CD14-positive monocyte (primary cell): ENCODE data around the gene MFNG. TPM values are rescaled to one million over a fixed set of nuclear protein-coding genes. Genes with fewer than 3 reads are reported as not detected.

Experiments used
- DNase-seq, 3 donors: peaks; one replicate each; pipeline ENCODE4 v3.0.0-alpha.2; 2011 to 2022
- H2AFZ ChIP-seq: 2 replicates; pipeline ENCODE4 v1.6.0; 2012; ENCODE audit warnings: mild to moderate bottlenecking, low read depth, low read length, inconsistent platforms; ENCODE audit not compliant: insufficient read depth, poor library complexity, severe bottlenecking
- H3K27ac ChIP-seq, 2 donors: 1 replicate in 1 of 2; 2 replicates in 1 of 2; pipeline ENCODE4 v1.5.1; 2012 to 2013; ENCODE audit warnings: low read length in 2 of 2, control low read depth in 1 of 2, inconsistent platforms in 1 of 2, low read depth in 1 of 2, mild to moderate bottlenecking in 1 of 2
- H3K27me3 ChIP-seq, 2 donors: one replicate each; pipeline versions ENCODE4 v1.6.0 to v1.6.1; 2011 to 2013; ENCODE audit warnings: low read length in 2 of 2; ENCODE audit not compliant: control insufficient read depth in 2 of 2, insufficient read depth in 2 of 2
- H3K36me3 ChIP-seq, 2 donors: replicated peaks in 1 of 2; 1 replicate in 1 of 2; 2 replicates in 1 of 2; pipeline versions ENCODE4 v1.5.1 to v1.6.1; 2012 to 2013; ENCODE audit warnings: low read length in 2 of 2, control low read depth in 1 of 2, inconsistent platforms in 1 of 2, mild to moderate bottlenecking in 1 of 2; ENCODE audit not compliant: insufficient read depth in 2 of 2, control insufficient read depth in 1 of 2
- H3K4me1 ChIP-seq, 2 donors: 1 replicate in 1 of 2; 2 replicates in 1 of 2; pipeline versions ENCODE4 v1.5.1 to v1.6.1; 2012 to 2013; ENCODE audit warnings: low read length in 2 of 2, control low read depth in 1 of 2, inconsistent platforms in 1 of 2, mild to moderate bottlenecking in 1 of 2, moderate library complexity in 1 of 2; ENCODE audit not compliant: insufficient read depth in 2 of 2, control insufficient read depth in 1 of 2
- H3K4me2 ChIP-seq: replicated peaks from 2 replicates; pipeline ENCODE3; 2012; ENCODE audit warnings: low read length, moderate library complexity, mild to moderate bottlenecking; ENCODE audit not compliant: poor library complexity, severe bottlenecking; ENCODE audit errors: extremely low read depth
- H3K4me3 ChIP-seq, 3 experiments: fragments of 200-600 bp in 1 of 3; sonication (generic) in 1 of 3; replicated peaks in 1 of 3; 1 replicate in 2 of 3; 2 replicates in 1 of 3; pipeline ENCODE4 v1.5.1; 2011 to 2013; ENCODE audit warnings: low read length in 3 of 3, mild to moderate bottlenecking in 3 of 3, control low read depth in 2 of 3, low read depth in 2 of 3, inconsistent platforms in 1 of 3, moderate library complexity in 1 of 3
- H3K79me2 ChIP-seq: 2 replicates; pipeline ENCODE4 v1.6.0; 2012; ENCODE audit warnings: mild to moderate bottlenecking, control low read depth, inconsistent platforms, low read length, moderate library complexity; ENCODE audit not compliant: insufficient read depth
- H3K9ac ChIP-seq: 2 replicates; pipeline ENCODE4 v1.6.0; 2017; ENCODE audit warnings: low read length, mild to moderate bottlenecking; ENCODE audit not compliant: insufficient read depth, poor library complexity, severe bottlenecking
- H3K9me3 ChIP-seq, 2 donors: replicated peaks in 1 of 2; 1 replicate in 1 of 2; 2 replicates in 1 of 2; pipeline versions ENCODE4 v1.5.1 to v1.6.1; 2012 to 2013; ENCODE audit warnings: low read length in 2 of 2, control low read depth in 1 of 2; ENCODE audit not compliant: control insufficient read depth in 1 of 2, insufficient read depth in 1 of 2
- H4K20me1 ChIP-seq: 2 replicates; pipeline ENCODE4 v1.6.0; 2012; ENCODE audit warnings: mild to moderate bottlenecking, low read length, control low read depth, moderate library complexity; ENCODE audit not compliant: insufficient read depth
- H3K27ac Mint-ChIP-seq, 7 donors: one replicate each; pipeline ENCODE4 v1.8.0; 2020; ENCODE audit warnings: mild to moderate bottlenecking in 7 of 7, mixed read lengths in 7 of 7, moderate library complexity in 6 of 7, inconsistent platforms in 2 of 7
- H3K27me3 Mint-ChIP-seq, 3 donors: one replicate each; pipeline ENCODE4 v1.8.0; 2021 to 2022; ENCODE audit warnings: low read depth in 3 of 3, mild to moderate bottlenecking in 3 of 3, mixed read lengths in 3 of 3, moderate library complexity in 3 of 3, inconsistent platforms in 1 of 3
- H3K36me3 Mint-ChIP-seq, 2 donors: one replicate each; pipeline ENCODE4 v1.8.0; 2020; ENCODE audit warnings: mixed read lengths in 2 of 2, inconsistent platforms in 1 of 2, mild to moderate bottlenecking in 1 of 2
- H3K4me1 Mint-ChIP-seq: one replicate; pipeline ENCODE4 v1.8.0; 2020; ENCODE audit warnings: mild to moderate bottlenecking, mixed read lengths
- H3K4me3 Mint-ChIP-seq, 2 donors: one replicate each; pipeline ENCODE4 v1.8.0; 2020; ENCODE audit warnings: mild to moderate bottlenecking in 2 of 2, mixed read lengths in 2 of 2, moderate library complexity in 1 of 2
- H3K9me3 Mint-ChIP-seq, 7 donors: one replicate each; pipeline ENCODE4 v1.8.0; 2020 to 2022; ENCODE audit warnings: mixed read lengths in 7 of 7, mild to moderate bottlenecking in 6 of 7, moderate library complexity in 6 of 7, inconsistent platforms in 2 of 7
- WGBS: methylation state at CpG from one replicate; pipeline ENCODE4 v1.1.5; 2013; ENCODE audit warnings: missing lambda C conversion rate; ENCODE audit not compliant: insufficient coverage; 5-methylcytosine and 5-hydroxymethylcytosine counted together
- intact Hi-C, 2 donors: fragments of 100-400 bp; cut with micrococcal nuclease; formaldehyde crosslinking; loops; one replicate each; pipeline versions ENCODE4 v1.15.0 to v1.15.1; 2023
- polyA plus RNA-seq, 3 donors: library from polyadenylated mRNA; depleted of rRNA in 1 of 3; unstranded in 2 of 3; stranded (reverse) in 1 of 3; fragments of 300-500 nt in 2 of 3; fragments of >200 nt in 1 of 3; fragmentation: Illumina TruSeq in 2 of 3; gene quantifications; 1 replicate in 2 of 3; 2 replicates in 1 of 3; pipeline ENCODE4 v1.2.3, GENCODE V29; 2012 to 2021
- TF ChIP-seq, protein P1 (sequence below): fragments of 200-600 bp; IDR thresholded peaks from one replicate; pipeline ENCODE4 v1.8.0; 2022; ENCODE audit warnings: antibody characterized with exemption, mild to moderate bottlenecking

The MFNG gene
- polyA plus RNA-seq, 3 donors, result 84.1 to 196 (median 181) TPM

DNA sequence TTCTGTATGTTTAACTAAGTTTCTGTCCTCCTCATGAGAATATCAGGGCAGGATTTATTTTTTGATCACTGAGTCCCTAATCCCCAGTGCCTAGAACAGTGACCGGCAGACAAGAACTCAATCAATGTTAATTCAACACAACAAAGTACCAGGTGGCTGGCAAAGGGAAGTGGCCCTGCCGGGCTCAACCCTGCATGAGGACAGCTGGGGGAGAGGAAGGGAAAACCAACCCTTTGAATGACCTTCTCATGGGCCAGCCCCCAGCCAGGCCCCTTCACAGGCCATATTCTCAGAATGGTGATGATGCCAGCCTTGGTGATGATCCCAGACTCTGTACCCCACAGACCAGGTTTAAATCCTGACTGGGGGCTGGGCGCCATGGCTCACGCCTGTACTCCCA lies 1.4 kb upstream of the MFNG start:
- H3K4me3 ChIP-seq, result no peak overlapping the region
- peak overlapping the region in 3 of 7 donors; percentile 40 to 86 (median 47) for H3K27ac Mint-ChIP-seq
- no peak overlapping the region for H2AFZ ChIP-seq
- H3K4me1 Mint-ChIP-seq, result peaks cover 39% of the 10 kb centered on the region
- H3K9ac ChIP-seq, result no peak overlapping the region
- WGBS, result 69% methylated on average over 3 of the region's 4 CpGs
- no peak overlapping the region for H3K27ac ChIP-seq
- H3K9me3 ChIP-seq, result no peaks in the 10 kb centered on the region
- H3K9me3 Mint-ChIP-seq, result no peaks in the 10 kb centered on the region
- intact Hi-C loops, result no loop called here
- peak overlapping the region in 1 of 2 donors; percentile 97 for H3K4me3 Mint-ChIP-seq
- TF ChIP-seq, protein P1, sequence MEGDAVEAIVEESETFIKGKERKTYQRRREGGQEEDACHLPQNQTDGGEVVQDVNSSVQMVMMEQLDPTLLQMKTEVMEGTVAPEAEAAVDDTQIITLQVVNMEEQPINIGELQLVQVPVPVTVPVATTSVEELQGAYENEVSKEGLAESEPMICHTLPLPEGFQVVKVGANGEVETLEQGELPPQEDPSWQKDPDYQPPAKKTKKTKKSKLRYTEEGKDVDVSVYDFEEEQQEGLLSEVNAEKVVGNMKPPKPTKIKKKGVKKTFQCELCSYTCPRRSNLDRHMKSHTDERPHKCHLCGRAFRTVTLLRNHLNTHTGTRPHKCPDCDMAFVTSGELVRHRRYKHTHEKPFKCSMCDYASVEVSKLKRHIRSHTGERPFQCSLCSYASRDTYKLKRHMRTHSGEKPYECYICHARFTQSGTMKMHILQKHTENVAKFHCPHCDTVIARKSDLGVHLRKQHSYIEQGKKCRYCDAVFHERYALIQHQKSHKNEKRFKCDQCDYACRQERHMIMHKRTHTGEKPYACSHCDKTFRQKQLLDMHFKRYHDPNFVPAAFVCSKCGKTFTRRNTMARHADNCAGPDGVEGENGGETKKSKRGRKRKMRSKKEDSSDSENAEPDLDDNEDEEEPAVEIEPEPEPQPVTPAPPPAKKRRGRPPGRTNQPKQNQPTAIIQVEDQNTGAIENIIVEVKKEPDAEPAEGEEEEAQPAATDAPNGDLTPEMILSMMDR, result no peak
- H4K20me1 ChIP-seq, result peaks cover 22% of the 10 kb centered on the region
- H3K4me2 ChIP-seq, result no peak overlapping the region
- peaks cover 37 to 50% of the 10 kb centered on the region in 2 donors for H3K4me1 ChIP-seq
- H3K27me3 Mint-ChIP-seq, result peaks cover 0 to 6% (median 2%) of the 10 kb centered on the region in 3 donors
- H3K27me3 ChIP-seq, result no peaks in the 10 kb centered on the region
- peaks cover 44% of the 10 kb centered on the region for H3K79me2 ChIP-seq
- peaks cover 0 to 3% of the 10 kb centered on the region in 2 donors for H3K36me3 ChIP-seq
- no peak for DNase-seq
- H3K36me3 Mint-ChIP-seq, result peaks cover 7 to 8% of the 10 kb centered on the region in 2 donors

DNA sequence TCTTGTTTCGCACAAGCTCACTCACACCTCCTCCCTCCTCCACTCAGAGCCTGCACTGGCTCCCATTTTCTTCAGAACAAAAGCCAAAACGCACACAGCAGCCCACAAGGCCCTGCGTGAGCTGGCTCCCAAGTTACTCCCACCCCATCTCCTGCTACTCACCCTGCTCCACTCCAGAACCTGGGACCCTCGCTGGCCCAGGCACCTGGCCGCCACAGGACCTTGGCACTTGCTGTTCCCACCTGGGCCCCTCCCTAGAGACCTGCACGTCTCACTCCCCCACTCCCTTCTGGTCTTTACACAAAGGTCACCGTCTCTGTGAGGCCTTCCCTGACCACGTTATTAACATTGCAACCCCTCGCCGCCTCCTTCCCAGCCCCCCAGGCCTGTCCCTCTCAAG lies 945 bp upstream of the MFNG start:
- no peaks in the 10 kb centered on the region for H3K9me3 ChIP-seq
- WGBS, result 82% methylated on average over 10 of the region's 10 CpGs
- TF ChIP-seq, protein P1, result no peak
- Mint-ChIP-seq H3K27ac (peak overlapping the region in 6 of 7 donors; percentile 86 to 96 (median 92)), H3K27me3 (peaks cover 0 to 6% (median 2%) of the 10 kb centered on the region in 3 donors), H3K4me1 (peaks cover 43% of the 10 kb centered on the region), H3K36me3 (peaks cover 11 to 12% of the 10 kb centered on the region in 2 donors), H3K9me3 (no peaks in the 10 kb centered on the region), H3K4me3 (peak overlapping the region in 1 of 2 donors; percentile 97)
- H3K36me3 ChIP-seq, result peaks cover 0 to 7% of the 10 kb centered on the region in 2 donors
- peaks cover 27% of the 10 kb centered on the region for H4K20me1 ChIP-seq
- DNase-seq, result no peak
- H3K27me3 ChIP-seq, result no peaks in the 10 kb centered on the region
- peak overlapping the region; percentile 100 for H3K4me2 ChIP-seq
- H3K4me1 ChIP-seq, result peaks cover 35 to 54% of the 10 kb centered on the region in 2 donors
- H3K4me3 ChIP-seq, result peak overlapping the region in 1 of 3 experiments; percentile 97
- H3K9ac ChIP-seq, result no peak overlapping the region
- intact Hi-C loops, result no loop called here
- peak overlapping the region in 1 of 2 donors; percentile 93 for H3K27ac ChIP-seq
- H3K79me2 ChIP-seq, result peaks cover 49% of the 10 kb centered on the region
- H2AFZ ChIP-seq, result no peak overlapping the region
